NCI-H2196 treated with DMSO at 0.1 percent for 48 hours (cell line): ENCODE results near the gene TTC31.
"Not testable (repeated sequence)": the region's sequence is repeated elsewhere in the genome, so short reads cannot be mapped to it uniquely, and the experiment has no call there.

ENCODE experiments used
- DNase-seq: peaks from one replicate; lab custom pipeline; 2025; ENCODE audit not compliant: unreplicated experiment; lab: John Stamatoyannopoulos, UW

The TTC31 gene

DNA sequence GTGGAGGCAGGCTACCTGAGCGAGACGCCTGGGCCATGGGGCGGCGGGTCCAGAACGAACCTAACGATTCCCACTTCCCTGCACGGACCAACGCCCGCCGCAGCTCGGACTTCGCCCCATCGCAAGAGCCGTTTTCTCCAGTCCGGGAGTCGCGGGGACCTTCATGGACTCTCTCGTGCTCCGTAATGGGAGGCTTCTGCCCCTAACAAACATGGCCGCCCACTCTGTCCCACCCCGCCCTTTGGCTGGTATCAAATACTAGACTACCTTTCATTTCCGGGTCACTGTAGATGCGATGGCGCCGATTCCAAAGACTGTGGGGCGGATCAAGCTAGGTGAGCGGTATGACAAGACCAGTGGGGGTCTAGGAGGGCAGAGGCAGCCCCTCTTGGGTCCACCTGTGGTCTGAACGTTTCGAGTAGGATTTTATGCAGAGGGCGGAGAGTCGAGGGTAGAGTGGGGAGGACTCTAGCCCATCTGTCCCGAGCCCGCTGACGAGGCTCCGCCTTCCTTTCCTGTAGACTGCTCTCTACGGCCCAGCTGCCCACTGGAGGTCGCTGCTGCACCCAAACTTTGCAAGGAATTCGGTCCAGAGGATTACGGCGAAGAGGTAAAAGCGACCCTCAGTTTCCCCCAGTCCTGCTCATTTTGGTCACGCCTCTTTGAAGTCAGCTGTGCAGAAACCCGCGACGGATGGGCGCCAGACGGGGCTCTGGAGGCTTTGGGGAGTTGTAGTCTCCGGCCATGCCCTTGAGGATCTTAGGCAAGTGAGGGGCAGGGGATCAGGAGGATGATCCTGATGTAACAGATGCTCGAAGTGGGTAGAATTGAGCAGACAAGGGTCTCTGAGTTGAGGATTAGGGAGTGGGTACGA, at the start of gene TTC31, which contains the start of gene CCDC142:
Gene TTC31, plus strand, starts transcription at position 281 of the 874 bp plus-strand sequence. Its CDS starts 15 bp downstream, at position 296.
Gene CCDC142, minus strand, starts transcription at position 198 of the 874 bp plus-strand sequence. Its CDS starts 161 bp downstream, at position 37.
- DNase-seq = peak; percentile 72

DNA sequence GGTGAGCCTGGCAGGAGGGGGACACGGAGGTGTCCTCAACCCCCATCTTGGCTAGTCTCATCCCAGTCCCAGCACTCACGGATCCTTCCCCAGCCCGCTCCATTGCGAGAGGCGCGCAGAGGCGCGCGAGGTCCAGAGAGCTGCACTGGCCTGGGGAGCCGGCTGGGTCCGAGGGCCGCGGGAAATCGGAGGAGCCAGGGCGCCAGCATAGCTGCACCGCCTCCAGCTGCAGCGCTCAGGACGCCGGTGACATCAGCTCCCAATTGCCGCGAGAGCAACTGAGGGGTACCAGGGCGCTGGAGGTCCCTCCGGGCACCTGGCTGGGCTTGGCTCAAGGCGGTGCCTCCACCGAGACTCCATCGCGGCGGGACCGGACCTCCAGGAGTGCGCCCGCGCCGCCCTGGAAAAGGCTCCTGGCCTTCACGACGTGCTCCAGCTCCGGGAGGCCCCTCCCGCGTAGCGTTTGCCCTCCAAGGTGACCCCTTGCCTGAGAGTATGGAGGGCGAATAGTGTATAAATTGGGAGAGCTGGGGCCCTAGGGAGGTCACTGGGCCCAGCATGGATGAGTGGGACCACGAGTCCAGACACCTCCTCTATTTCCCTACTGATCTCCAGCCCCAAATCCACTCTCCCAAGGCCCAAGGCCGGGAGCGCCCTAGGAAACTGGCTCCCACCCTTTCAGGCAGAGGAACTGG, 46.6 kb upstream of the TTC31 start:
- no peak for DNase-seq

DNA sequence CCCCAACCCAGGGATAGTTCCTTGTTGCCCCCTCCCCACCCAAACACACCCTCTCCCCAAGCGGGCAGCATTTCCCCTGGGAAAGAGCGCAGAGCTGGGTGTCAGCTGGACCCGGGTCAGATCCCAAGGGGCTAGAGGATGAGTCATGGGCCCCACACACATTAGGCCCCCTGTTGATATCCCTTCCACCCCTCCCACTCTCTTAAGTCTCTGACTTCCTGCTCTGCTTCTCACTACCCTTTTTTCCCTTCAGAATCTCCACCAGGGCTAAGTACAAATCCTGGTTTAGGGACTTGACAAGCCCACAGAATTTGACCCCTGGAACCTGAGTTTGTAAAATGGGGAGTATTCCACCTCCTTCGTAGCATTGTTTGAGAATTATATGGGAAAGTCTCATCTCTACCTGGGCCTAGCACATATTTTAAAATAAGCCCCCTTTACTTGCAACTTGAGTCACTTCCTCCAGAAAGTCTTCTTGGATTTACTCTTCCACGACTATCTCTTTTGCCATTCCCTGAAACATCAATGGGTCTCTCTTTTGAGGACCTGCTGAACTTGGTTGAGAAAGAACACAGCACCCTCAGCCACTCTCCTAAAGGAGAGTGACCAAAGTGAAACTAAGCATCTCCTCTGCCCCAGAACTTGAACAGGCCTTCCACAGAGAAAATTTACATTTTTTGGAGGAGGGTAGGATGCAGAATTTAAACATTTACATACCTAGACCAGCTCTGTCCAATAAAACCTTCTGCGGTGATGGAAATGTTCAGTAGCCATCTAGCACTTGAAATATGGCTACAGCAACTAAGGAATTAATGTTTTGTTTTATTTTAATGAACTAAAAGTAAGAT, 45.8 kb upstream of the TTC31 start:
- DNase-seq = no peak

- DNase-seq = no peak
Measured at GRCh38 chr2:74438248-74438647, 44.6 kb upstream of the TTC31 start.

DNA sequence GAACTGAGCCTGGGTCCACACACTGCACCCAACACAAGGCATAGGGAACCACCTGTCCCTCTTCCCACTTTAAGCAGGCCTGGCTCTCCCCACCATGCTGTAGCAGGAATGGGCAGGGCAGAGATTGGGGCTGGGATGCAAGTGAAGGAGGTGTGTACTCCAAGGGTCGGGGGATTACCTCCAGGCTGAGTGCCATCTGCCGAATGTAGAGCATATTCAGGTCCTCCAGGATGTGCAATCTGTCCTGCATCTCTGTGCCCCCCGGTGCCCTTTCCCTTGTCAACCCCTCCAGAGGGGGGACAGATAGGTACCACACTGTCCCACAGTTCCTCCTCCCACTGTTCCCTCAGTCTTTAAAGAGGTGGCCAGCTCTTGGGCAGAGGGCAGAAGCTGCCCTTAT, 43.5 kb upstream of the TTC31 start:
- DNase-seq = no peak

GRCh38 chr2:74439803-74440377, 43.0 kb upstream of the TTC31 start:
- DNase-seq = no peak

DNA sequence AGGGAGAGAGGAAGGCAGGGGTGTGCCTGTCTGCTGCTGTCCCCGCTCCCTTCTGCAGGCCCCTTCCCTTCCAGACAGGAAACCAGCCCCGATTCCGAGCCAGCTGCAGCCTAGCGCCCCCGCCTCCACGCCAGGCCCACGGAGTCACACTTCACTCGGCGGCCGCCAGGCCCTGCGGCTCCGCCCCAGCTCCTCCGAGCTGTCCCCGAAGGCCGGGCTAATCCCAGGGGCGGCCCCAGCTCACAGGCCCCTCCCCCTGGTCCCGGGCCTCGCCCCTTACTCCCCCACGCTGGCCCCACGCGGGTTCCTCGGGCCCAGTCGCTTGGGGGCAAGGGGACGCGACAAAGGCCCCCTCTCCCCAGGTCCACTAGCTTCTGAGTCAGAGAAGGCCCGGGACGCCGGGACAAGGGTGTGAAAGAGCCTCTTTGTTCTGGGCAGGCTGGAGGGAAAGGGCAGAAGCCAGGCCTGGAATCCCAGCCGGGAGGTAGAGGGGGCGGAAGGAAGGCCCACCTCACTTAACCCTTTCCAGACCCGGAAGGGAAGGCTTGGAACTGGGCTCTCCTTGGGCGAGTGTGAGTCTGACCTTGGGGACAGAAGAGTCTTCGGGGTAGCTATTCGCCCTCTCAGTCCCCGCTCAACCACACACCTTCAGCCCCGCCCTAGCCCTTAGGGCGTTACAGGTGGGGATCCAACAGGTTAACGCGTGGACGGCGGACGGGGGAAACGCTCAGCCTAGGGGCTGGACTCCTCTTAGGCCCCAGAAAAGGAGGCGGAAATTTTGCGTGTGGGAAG, 42.3 kb upstream of the TTC31 start:
- peak; percentile 48 for DNase-seq

GRCh38 chr2:74441170-74441689, 41.7 kb upstream of the TTC31 start:
- DNase-seq = no peak

- DNase-seq = peak; percentile 16
Measured at GRCh38 chr2:74441690-74442482, 41.0 kb upstream of the TTC31 start, which contains the start of gene RTKN. Gene RTKN (minus strand): TSS chr2:74441937. CDS start chr2:74441816, 121 bp downstream.

GRCh38 chr2:74442483-74443297, 40.2 kb upstream of the TTC31 start:
- DNase-seq = not testable (repeated sequence)

DNA sequence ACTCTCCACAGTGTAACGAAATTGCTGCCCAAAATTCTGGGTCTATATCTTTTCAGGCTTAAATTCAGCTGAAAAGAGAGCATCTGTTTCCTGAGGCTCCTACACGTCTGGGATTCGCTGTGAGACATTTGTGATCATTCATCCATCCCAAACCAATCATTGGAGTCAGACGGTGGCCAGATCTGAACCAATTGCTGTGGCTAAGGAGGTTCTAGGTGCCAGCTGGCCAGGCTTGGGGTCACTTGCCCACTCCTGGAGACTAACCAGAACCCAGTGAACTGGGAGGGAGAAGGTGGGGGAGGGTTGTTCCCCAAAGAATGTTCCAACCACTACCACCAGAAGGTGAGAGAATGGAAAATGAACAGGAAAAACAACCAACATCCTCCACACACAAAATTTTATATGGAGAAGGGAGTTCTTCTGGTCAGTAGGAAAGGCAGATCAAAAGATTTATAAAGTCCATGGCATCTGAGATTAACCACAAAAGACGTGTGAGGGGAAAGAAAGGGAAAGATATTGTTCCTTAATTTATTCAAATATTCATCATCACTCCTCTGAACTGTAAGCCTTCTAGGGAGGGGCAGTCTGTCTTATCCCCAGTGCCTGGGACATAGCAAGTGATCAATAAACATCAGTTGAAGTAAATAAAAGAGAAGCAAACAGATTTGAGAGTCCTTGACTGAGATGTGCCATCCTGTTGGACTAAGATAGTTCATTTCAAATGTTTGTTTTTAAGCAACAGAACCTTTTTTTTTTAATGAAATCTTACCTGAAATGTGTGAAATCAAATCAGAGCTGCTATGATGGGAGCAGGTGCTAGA, 38.2 kb upstream of the TTC31 start:
- no peak for DNase-seq

DNA sequence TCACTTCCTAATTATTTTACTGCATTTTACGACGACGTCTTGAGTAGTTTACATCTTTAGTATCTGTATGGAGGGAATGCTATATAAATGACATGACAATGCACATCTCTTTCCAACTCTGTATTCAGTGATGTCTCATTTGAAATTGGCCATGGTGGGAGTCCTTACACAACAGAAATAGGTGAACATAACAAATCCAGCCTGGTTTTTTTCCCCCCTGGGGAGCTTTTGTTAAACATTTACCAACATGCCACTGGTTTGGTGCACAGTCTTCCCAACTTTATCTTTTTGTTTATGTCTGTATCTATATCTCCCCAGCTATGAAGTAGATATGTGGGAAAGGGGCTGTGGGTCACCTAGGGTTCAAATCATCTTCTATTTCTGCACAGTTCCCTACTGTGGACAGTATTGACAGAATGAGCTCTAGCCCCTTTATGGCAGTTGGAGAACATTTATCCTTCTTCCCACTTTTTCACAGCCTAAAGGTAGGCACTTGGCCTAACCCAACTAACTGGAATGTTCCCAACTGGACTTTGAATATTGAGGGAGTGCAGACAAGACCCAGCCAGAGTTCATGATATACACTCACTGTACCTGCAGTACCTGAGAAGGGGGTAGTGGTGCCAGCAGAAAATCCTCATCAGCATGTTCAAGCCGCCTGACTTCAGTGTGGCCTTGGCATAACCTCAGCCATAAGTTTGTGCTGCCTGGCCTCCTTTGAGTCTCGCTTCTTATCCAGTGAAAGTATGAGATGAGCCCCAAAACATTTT, 35.5 kb upstream of the TTC31 start:
- DNase-seq = no peak

DNA sequence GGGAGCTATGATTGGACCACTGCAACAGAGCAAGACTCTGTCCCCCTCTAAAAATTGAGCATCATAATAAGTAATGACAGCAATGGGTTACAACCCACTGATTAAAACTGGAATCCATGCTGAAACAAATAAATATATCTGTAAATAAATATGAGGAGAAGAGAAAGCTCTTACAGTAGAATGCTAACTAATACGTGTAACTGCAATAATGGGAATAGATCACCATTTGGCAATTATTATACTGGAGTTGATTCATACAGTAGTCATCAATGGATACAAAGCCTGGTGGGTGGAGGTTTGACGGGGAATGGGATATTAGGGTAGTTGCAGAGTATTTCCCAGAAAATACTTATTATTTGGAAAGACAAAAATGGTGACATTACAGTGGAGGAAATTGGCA, 34.1 kb upstream of the TTC31 start:
- DNase-seq = no peak

DNA sequence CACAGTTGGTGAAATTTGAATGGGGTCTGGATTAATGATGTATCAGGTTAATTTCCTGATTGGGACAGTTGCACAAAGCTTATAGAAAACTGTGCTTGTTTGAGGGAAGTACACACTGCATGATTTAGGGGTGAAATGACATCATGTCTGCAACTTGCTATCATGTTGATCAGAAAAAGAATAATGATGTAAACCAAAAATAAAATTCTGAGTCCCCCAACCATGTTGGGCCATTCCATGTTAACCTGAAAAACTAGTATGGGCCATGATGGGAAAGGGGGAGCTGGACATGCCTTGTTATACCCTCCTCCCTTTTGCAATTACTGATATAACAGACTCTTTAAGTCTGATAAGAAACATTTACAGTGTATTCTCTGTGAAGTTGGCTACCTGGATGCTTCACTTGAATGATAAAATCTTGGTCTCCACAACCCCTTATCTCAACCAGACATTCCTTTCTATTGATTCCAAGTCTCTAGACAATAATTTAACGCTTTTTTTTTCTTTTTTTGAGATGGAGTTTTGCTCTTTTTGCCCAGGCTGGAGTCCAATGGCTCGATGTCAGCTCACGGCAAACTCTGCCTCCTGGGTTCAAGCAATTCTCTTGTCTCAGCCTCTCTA, 32.2 kb upstream of the TTC31 start:
- no peak for DNase-seq

DNA sequence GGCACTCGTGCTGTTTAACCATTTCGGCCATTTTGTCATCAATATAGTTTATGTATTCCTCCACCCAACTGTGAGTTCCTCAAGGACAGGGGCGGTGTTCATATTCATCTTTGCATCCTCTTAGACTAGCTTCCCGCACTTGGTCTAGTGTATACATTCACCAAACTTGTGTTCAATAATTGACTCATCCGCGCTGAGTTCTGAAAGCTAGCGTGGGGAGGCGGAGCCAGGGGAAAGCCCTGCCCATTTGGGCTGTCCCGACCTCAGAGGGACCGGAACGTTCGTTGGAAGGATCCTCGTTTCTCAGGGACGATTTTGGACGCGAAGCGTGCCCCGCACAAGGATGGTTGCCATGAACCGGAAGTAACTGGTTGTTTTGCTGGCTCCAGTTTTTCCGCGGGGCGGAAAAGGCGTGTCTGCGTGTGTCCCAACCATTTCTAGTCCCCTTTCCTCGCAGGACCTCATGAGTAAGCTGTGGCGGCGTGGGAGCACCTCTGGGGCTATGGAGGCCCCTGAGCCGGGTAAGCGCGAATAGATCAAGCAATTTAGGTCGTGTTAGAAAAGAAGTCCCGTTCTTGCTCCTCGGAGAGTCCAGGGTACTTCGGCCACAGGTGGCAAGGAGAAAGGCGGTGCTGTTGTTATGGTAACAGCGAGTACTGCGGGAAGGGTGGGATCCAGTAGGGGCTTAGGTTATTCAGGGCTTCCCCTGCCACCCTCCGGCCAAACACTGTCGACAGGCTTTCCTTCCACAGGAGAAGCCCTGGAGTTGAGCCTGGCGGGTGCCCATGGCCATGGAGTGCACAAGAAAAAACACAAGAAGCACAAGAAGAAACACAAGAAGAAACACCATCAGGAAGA, 28.0 kb upstream of the TTC31 start, which contains the start of gene INO80B:
Gene INO80B, plus strand, starts transcription at position 434 of the 858 bp plus-strand sequence. Its CDS starts 30 bp downstream, at position 464.
- DNase-seq = peak; percentile 69
